ENCODE data around the gene CFAP45. TPM values are rescaled to one million over a fixed set of nuclear protein-coding genes. Genes with fewer than 3 reads are reported as not detected.

CFAP45 gene
- total and polyA plus RNA-seq, 2 of the 8 experiments (the other 6 are each of a cell fraction or from before 2014, with no cell fraction given) = 0.05 TPM; not detected in 1

DNA sequence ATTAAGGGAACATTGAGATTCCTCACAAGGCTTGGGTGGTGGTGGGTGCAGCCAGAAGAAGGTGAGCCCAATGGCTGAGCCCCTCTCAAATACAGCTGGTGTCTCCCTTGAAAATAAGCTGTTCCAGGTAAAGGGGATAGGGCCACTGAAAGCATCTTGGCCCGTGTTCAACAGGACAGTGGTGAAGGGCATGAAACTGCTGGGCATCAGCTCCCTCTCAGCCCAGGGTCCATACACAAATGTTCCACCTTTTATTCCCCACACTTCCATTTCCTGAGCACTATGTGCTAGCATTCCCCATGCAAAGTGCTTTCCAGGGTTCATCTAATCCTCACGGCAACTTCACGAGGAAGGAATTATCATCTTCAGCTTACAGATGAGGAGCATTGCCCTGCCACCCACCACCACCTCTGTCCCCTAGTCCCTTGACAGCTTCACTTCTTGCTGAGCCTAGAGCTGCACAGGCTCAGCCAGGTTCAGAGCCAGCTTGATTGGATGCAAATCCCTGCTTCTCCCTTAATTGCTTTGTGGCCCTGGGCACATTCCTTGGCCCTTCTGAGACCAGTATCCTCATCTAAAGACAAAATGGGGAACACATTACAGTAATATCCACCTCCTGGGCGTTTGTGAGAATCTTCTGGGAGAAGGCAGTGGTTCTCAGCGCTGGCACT lies 15.7 kb upstream of the CFAP45 start:
- Histone ChIP-seq H3K4ac (replicated peaks; ENCODE audit: insufficient read length, low read depth, low read length) (no peak overlapping the region), H2BK5ac (ENCODE audit: low read depth, low read length) (no peak overlapping the region), H2AFZ (ENCODE audit: low read length) (no peak overlapping the region), H4K20me1 (replicated peaks in 1 of 2; ENCODE audit: control insufficient read depth in 1 of 2, insufficient read depth in 2 of 2, low read length in 2 of 2) (no peaks in the 10 kb centered on the region), H3K4me2 (ENCODE audit: insufficient read depth in 1 of 2, low read depth in 2 of 2, low read length in 2 of 2) (0 out of 4 replicates have a peak overlapping the region, but pooled peaks of 1 of the 2 experiments have one; percentile 6), H3K27ac (ENCODE audit: low read depth, low read length) (peak overlapping the region; percentile 28; the same call in 1 of the 2 replicates), H3K14ac (ENCODE audit: insufficient read length) (no peak overlapping the region), H2BK120ac (replicated peaks; ENCODE audit: low read depth, low read length) (no peak overlapping the region), H3K4me1 (replicated peaks in 1 of 4; ENCODE audit: control insufficient read depth in 3 of 4, insufficient read depth in 4 of 4, low read length in 3 of 4) (peaks cover 13 to 30% (median 19%) of the 10 kb centered on the region in 4 experiments), H3K4me3 (ENCODE audit: extremely low read depth in 1 of 4, insufficient read depth in 2 of 4, low read depth in 3 of 4, low read length in 4 of 4) (no peak overlapping the region), H3K9me3 (ENCODE audit: insufficient read depth in 2 of 2, low read depth in 1 of 2, low read length in 1 of 2) (no peaks in the 10 kb centered on the region), H2BK12ac (ENCODE audit: low read depth, low read length) (peak overlapping the region; percentile 29; the same call in 1 of the 2 replicates), H2AK5ac (ENCODE audit: low read depth, low read length) (peak overlapping the region; percentile 60; the same call in 1 of the 2 replicates), H3K56ac (replicated peaks; ENCODE audit: insufficient read length, low read depth, low read length) (no peak overlapping the region), H3K23ac (ENCODE audit: insufficient read length) (no peak overlapping the region), H3K9ac (replicated peaks in 1 of 4; ENCODE audit: extremely low read depth in 1 of 4, low read depth in 3 of 4, low read length in 3 of 4) (peak overlapping the region in 2 of 4 experiments; percentile 23 to 40; a peak in 3 of 7 replicates), H3K79me1 (ENCODE audit: low read depth, low read length) (no peaks in the 10 kb centered on the region), H3K79me2 (ENCODE audit: control insufficient read depth in 1 of 2, insufficient read depth in 2 of 2, low read length in 2 of 2) (no peaks in the 10 kb centered on the region), H4K8ac (ENCODE audit: extremely low read depth, insufficient read depth, low read length) (no peak overlapping the region), H3K18ac (ENCODE audit: extremely low read depth, low read length) (peak overlapping the region; percentile 14; the same call in 1 of the 2 replicates), H3K36me3 (ENCODE audit: control insufficient read depth in 2 of 4, insufficient read depth in 4 of 4, low read length in 3 of 4) (peaks cover 0 to 16% (median 2%) of the 10 kb centered on the region in 4 experiments; a peak in 4 of 8 replicates), H4K91ac (replicated peaks; ENCODE audit: insufficient read length, low read length) (peak overlapping the region; percentile 29), H3K23me2 (ENCODE audit: low read depth, low read length) (no peaks in the 10 kb centered on the region), H4K5ac (ENCODE audit: insufficient read length, low read depth, low read length) (no peak overlapping the region), H2BK15ac (ENCODE audit: low read length) (no peak overlapping the region), H3K27me3 (replicated peaks in 1 of 4; ENCODE audit: control insufficient read depth in 3 of 4, extremely low read depth in 1 of 4, insufficient read depth in 3 of 4, low read length in 3 of 4) (no peaks in the 10 kb centered on the region), H2BK20ac (ENCODE audit: low read length) (0 out of 2 replicates have a peak overlapping the region, but pooled peaks have one; percentile 14)
- POLR2A ChIA-PET (ENCODE audit: partially characterized antibody) = interaction anchor here (1.1 to 3.0 kb wide), 4 partner anchors 9 to 115 kb away, joined by 3 to 14 read pairs (median 4); partner anchors contain the start of genes CFAP45 and TAGLN2
- CTCF ChIA-PET (ENCODE audit: partially characterized antibody) = interaction anchor here (0.6 to 7.5 kb wide), 16 partner anchors 7 to 126 kb away, joined by 3 to 43 read pairs (median 4); partner anchors contain the start of genes FCRL6 and IGSF9
- FAIRE-seq (no peak), DNase-seq (ENCODE audit: low read depth in 1 of 2, low spot score in 2 of 2) (no peak)
- WGBS, 2 experiments (ENCODE audit: extremely low coverage in 1 of 2, insufficient coverage in 1 of 2, insufficient read length in 1 of 2, insufficient replicate concordance in 2 of 2, low coverage in 1 of 2, low lambda C conversion rate in 2 of 2, missing lambda C conversion rate in 1 of 2) = 80% methylated on average over 5 of the region's 5 CpGs; no CpG with 5 or more reads in 1 of the 2 experiments
- no peak for TF ChIP-seq CEBPB (IDR thresholded peaks at IDR 0.05; ENCODE audit: low read depth, low read length)
- TF ChIP-seq NANOG (IDR thresholded peaks at IDR 0.05; ENCODE audit: insufficient read depth, low read depth, low read length, poor library complexity, severe bottlenecking) = no peak
- TF ChIP-seq YY1 (IDR thresholded peaks at IDR 0.05; ENCODE audit: low read depth, low read length) = no peak
- TF ChIP-seq RBBP5 (IDR thresholded peaks at IDR 0.05; ENCODE audit: borderline replicate concordance, low read depth, low read length) = no peak
- TF ChIP-seq, protein P1, sequence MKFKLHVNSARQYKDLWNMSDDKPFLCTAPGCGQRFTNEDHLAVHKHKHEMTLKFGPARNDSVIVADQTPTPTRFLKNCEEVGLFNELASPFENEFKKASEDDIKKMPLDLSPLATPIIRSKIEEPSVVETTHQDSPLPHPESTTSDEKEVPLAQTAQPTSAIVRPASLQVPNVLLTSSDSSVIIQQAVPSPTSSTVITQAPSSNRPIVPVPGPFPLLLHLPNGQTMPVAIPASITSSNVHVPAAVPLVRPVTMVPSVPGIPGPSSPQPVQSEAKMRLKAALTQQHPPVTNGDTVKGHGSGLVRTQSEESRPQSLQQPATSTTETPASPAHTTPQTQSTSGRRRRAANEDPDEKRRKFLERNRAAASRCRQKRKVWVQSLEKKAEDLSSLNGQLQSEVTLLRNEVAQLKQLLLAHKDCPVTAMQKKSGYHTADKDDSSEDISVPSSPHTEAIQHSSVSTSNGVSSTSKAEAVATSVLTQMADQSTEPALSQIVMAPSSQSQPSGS (IDR thresholded peaks at IDR 0.05; ENCODE audit: low read length) = no peak
- no peak for TF ChIP-seq POLR2AphosphoS5 (IDR thresholded peaks at IDR 0.05; ENCODE audit: low read depth, low read length)
- TF ChIP-seq ZNF274 (IDR thresholded peaks at IDR 0.05; ENCODE audit: borderline replicate concordance, extremely low read depth, low read length) = no peak
- TF ChIP-seq BRCA1 (IDR thresholded peaks at IDR 0.05; ENCODE audit: low read depth, low read length) = no peak
- TF ChIP-seq JUND (IDR thresholded peaks at IDR 0.05; ENCODE audit: low read length) = no peak

Measured in H1 (cell line).